Esophagus muscularis mucosa (tissue), 4 donors: ENCODE results near the gene CTSW.

Experiments
- CTCF ChIP-seq, 3 experiments: fragments of 200-600 bp in 2 of 3; fragments of 450-650 bp in 1 of 3; sonication (generic) in 2 of 3; IDR thresholded peaks; one replicate each; pipeline ENCODE4 v1.5.1; 2017 to 2019; ENCODE audit warnings: antibody characterized with exemption in 3 of 3, mild to moderate bottlenecking in 2 of 3, moderate library complexity in 1 of 3
- EP300 ChIP-seq: sonication (generic); formaldehyde crosslinking; IDR thresholded peaks from one replicate; pipeline ENCODE4 v1.6.1; 2017; ENCODE audit warnings: antibody characterized with exemption
- POLR2A ChIP-seq: fragments of 450-650 bp; IDR thresholded peaks from one replicate; pipeline ENCODE4 v1.6.1; 2017; ENCODE audit warnings: antibody characterized with exemption, moderate library complexity, mild to moderate bottlenecking, low read depth
- POLR2AphosphoS5 ChIP-seq, 2 donors: sonication (generic); formaldehyde crosslinking; IDR thresholded peaks; one replicate each; pipeline ENCODE4 v1.6.1; 2017; ENCODE audit warnings: antibody characterized with exemption in 2 of 2

GRCh38 chr11:65892661-65893317, 13.2 kb downstream of the CTSW start:
- TF ChIP-seq CTCF (IDR thresholded peaks at IDR 0.05), result no peak
- no peak for TF ChIP-seq EP300
- no peak for TF ChIP-seq POLR2A
- no peak for TF ChIP-seq POLR2AphosphoS5 (IDR thresholded peaks at IDR 0.05)
